Sigmoid colon (tissue), 7 donors: ENCODE data around the gene ZBTB34. TPM values are rescaled to one million over a fixed set of nuclear protein-coding genes. Genes with fewer than 3 reads are reported as not detected.

Experiments used
- DNase-seq: peaks from one replicate; pipeline ENCODE4 v3.0.0-alpha.2; 2019
- H3K27ac ChIP-seq, 4 donors: fragments of 200-600 bp; sonication (generic); one replicate each; pipeline ENCODE4 v1.5.1; 2016 to 2019; ENCODE audit warnings: mild to moderate bottlenecking in 1 of 4
- H3K27me3 ChIP-seq, 3 donors: fragments of 200-600 bp; sonication (generic); one replicate each; pipeline ENCODE4 v1.5.1; 2019; ENCODE audit warnings: mild to moderate bottlenecking in 1 of 3
- H3K36me3 ChIP-seq, 4 donors: fragments of 200-600 bp; sonication (generic); one replicate each; pipeline ENCODE4 v1.5.1; 2016 to 2019
- H3K4me1 ChIP-seq, 4 donors: fragments of 200-600 bp; sonication (generic); one replicate each; pipeline ENCODE4 v1.5.1; 2017 to 2019
- H3K4me3 ChIP-seq, 4 donors: fragments of 200-600 bp; sonication (generic); one replicate each; pipeline ENCODE4 v1.5.1; 2017 to 2019; ENCODE audit warnings: mild to moderate bottlenecking in 2 of 4, moderate library complexity in 1 of 4
- H3K9me3 ChIP-seq, 4 donors: fragments of 200-600 bp in 3 of 4; sonication (generic) in 3 of 4; one replicate each; pipeline versions ENCODE4 v1.5.1 to v1.6.1; 2013 to 2019
- EP300 ChIP-seq, 4 donors: sonication (generic); formaldehyde crosslinking; IDR thresholded peaks; one replicate each; pipeline ENCODE4 v1.6.1; 2017; ENCODE audit warnings: antibody characterized with exemption in 4 of 4
- POLR2A ChIP-seq, 2 donors: fragments of 450-650 bp; IDR thresholded peaks; one replicate each; pipeline ENCODE4 v1.6.1; 2016; ENCODE audit warnings: antibody characterized with exemption in 2 of 2, mild to moderate bottlenecking in 2 of 2, moderate library complexity in 2 of 2
- POLR2AphosphoS5 ChIP-seq, 4 donors: sonication (generic); formaldehyde crosslinking; IDR thresholded peaks; one replicate each; pipeline ENCODE4 v1.6.1; 2017; ENCODE audit warnings: antibody characterized with exemption in 4 of 4
- WGBS, 2 donors: extraction: QIAGEN DNeasy Blood & Tissue Kit; methylation state at CpG; one replicate each; pipeline ENCODE4 v1.1.7; 2013; 5-methylcytosine and 5-hydroxymethylcytosine counted together
- intact Hi-C: fragments of 100-400 bp; cut with DNase I; formaldehyde crosslinking; loops from one replicate; pipeline ENCODE4 v1.15.1; 2023
- polyA plus RNA-seq, 3 donors: library from polyadenylated mRNA; stranded (reverse); fragments of 200-250 nt; gene quantifications; one replicate each; pipeline ENCODE4 v1.2.3, GENCODE V29; 2013
- total RNA-seq, 4 donors: library from RNA; depleted of rRNA; stranded (reverse); fragments of >200 nt; gene quantifications; one replicate each; pipeline ENCODE4 v1.1.0, GENCODE V29; 2016
- TF ChIP-seq, protein P1 (sequence below), 4 experiments: fragments of 450-650 bp in 3 of 4; fragments of 200-600 bp in 1 of 4; IDR thresholded peaks; one replicate each; pipeline ENCODE4 v1.5.1; 2016 to 2019; ENCODE audit warnings: antibody characterized with exemption in 4 of 4, mild to moderate bottlenecking in 3 of 4, moderate library complexity in 2 of 4
- donor health status: healthy with polysubstance abuse.
- donor health status: Bipolar disorder and iron deficiency.
- donor health status: healthy.

Gene ZBTB34
- total and polyA plus RNA-seq, 7 donors = 1.4 to 11.4 (median 8.9) TPM

DNA sequence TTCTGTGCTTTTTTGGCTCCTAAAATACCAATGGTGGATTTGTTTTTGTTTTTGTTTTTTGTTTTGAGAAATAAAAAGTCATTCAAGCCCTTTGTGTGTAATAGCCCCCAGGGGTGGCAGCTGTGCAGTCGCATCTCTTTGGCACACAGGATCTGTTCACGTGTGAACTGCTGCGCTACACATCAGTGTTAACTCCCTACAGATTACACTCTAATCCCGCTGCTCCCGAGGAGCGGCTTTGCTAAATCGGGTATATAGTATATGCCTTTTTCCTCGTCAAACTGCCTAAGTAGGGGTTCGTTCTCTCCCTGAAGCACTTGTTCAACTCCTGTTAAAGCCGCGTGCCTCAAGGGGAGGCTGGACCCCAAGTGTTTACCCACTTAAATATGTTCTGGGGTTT is 22.3 kb downstream of the ZBTB34 start:
- Histone ChIP-seq H3K27me3 (no peaks in the 10 kb centered on the region), H3K4me3 (no peak overlapping the region), H3K36me3 (peaks cover 14 to 47% (median 21%) of the 10 kb centered on the region in 4 donors), H3K9me3 (no peaks in the 10 kb centered on the region), H3K27ac (no peak overlapping the region), H3K4me1 (no peaks in the 10 kb centered on the region)
- TF ChIP-seq POLR2A (IDR thresholded peaks at IDR 0.05) = no peak
- TF ChIP-seq EP300 (IDR thresholded peaks at IDR 0.05) = no peak
- no peak for TF ChIP-seq POLR2AphosphoS5 (IDR thresholded peaks at IDR 0.05)
- TF ChIP-seq, protein P1, sequence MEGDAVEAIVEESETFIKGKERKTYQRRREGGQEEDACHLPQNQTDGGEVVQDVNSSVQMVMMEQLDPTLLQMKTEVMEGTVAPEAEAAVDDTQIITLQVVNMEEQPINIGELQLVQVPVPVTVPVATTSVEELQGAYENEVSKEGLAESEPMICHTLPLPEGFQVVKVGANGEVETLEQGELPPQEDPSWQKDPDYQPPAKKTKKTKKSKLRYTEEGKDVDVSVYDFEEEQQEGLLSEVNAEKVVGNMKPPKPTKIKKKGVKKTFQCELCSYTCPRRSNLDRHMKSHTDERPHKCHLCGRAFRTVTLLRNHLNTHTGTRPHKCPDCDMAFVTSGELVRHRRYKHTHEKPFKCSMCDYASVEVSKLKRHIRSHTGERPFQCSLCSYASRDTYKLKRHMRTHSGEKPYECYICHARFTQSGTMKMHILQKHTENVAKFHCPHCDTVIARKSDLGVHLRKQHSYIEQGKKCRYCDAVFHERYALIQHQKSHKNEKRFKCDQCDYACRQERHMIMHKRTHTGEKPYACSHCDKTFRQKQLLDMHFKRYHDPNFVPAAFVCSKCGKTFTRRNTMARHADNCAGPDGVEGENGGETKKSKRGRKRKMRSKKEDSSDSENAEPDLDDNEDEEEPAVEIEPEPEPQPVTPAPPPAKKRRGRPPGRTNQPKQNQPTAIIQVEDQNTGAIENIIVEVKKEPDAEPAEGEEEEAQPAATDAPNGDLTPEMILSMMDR (IDR thresholded peaks at IDR 0.05) = no peak
- intact Hi-C loops = no loop called here
- 95 to 97% methylated on average over 11 of the region's 11 CpGs for WGBS, 2 donors
- no peak for DNase-seq

DNA sequence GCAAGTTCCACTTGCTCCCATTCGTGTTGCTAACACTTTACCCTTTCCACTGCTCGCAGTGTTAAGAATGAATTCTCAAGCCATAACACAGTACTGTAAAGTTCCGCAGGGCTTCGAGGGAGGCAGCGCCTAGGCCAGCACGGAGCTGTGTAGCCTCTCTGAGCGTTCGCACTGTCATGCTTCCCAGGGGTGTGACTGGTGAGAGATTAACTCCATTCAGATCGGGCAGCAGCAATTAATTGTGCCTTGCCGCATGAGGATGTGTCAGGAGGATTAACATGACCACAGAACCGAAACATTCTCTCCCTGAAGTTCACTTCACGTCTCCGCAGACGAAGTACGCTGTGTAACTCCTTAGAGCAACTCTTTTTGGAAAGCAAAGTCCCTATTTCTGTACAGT is 23.2 kb downstream of the ZBTB34 start:
- no peak for DNase-seq
- Histone ChIP-seq H3K36me3 (peaks cover 14 to 47% (median 21%) of the 10 kb centered on the region in 4 donors), H3K4me1 (no peaks in the 10 kb centered on the region), H3K4me3 (no peak overlapping the region), H3K9me3 (no peaks in the 10 kb centered on the region), H3K27me3 (no peaks in the 10 kb centered on the region), H3K27ac (no peak overlapping the region)
- 89 to 90% methylated on average over 15 of the region's 15 CpGs for WGBS, 2 donors
- intact Hi-C loops = no loop called here
- TF ChIP-seq, protein P1 (IDR thresholded peaks at IDR 0.05) = no peak
- TF ChIP-seq EP300 (IDR thresholded peaks at IDR 0.05) = no peak
- no peak for TF ChIP-seq POLR2A (IDR thresholded peaks at IDR 0.05)
- TF ChIP-seq POLR2AphosphoS5 (IDR thresholded peaks at IDR 0.05) = no peak

DNA sequence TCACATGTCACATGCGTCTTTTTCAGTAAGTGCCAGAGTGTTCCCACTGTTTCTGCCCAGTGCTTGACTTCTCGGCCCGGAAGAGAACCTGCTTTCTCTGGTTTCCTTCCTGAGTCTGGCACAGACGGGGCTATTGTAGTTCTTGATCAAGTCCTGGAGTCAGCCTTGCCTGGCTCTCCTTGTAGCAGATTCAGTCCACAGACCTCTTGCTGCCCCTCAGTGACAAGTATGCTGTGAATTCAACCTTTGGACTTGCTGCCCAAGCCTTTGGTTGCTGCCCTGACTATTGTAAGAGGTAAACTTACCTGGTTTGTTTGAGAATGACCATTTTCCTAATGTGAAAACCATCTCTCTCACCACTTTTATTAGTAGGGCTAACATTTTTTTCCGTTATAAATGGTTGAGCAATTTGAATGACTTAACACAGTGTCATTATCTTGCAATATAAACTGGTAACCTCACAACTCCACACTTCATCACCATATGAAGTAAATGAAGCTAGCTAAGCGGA is 24.7 kb downstream of the ZBTB34 start:
- 79 to 82% methylated on average over 6 of the region's 6 CpGs for WGBS, 2 donors
- H3K27me3 ChIP-seq = no peaks in the 10 kb centered on the region
- no peak overlapping the region for H3K27ac ChIP-seq
- peaks cover 7 to 39% (median 12%) of the 10 kb centered on the region in 4 donors for H3K36me3 ChIP-seq
- H3K4me1 ChIP-seq = no peaks in the 10 kb centered on the region
- no peaks in the 10 kb centered on the region for H3K9me3 ChIP-seq
- TF ChIP-seq, protein P1 (IDR thresholded peaks at IDR 0.05) = no peak
- TF ChIP-seq EP300 (IDR thresholded peaks at IDR 0.05) = no peak
- no peak for TF ChIP-seq POLR2A (IDR thresholded peaks at IDR 0.05)
- TF ChIP-seq POLR2AphosphoS5 (IDR thresholded peaks at IDR 0.05) = no peak
- intact Hi-C loops = no loop called here
- no peak for DNase-seq
- no peak overlapping the region for H3K4me3 ChIP-seq

DNA sequence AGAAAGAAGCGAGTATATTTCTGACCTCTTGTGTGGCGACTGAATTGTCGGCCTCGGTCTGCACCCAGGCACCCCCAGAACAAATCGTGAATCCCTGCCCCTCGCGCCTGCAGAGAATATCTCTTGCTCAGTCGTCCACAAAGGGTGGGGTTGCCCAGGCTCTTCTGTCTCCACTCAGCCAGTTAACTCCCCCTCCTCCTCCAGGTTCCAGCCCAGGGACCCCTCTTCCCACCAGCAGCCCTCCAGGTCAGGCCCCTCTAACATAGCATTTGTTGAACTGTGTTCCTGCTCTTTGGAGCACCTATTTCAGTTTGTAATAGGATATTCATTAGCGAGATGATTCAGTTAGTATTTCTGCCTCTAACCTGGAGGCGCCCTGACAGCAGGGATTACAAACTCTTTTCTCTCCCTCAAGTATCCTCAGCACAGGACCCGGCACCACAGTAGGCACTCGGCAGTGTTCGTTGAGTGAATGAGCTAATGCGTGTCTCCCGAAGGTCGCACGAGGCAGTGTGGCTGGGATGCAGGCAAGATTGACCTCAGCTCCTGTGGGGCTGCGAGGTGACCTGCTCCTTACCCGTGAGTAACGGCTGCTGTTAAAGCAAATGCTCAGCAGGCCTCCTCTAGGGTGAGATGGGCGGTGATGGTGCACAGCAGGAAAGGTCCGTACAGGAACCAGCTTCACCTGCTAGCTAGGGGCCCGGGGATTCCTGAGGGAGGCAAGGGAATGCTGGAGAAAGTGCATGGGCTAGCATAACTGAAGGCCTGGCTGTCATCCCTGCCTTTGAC is 25.8 kb downstream of the ZBTB34 start:
- WGBS, 2 donors = 88 to 90% methylated on average over 23 of the region's 23 CpGs
- no peak for TF ChIP-seq POLR2AphosphoS5 (IDR thresholded peaks at IDR 0.05)
- no peak for TF ChIP-seq POLR2A (IDR thresholded peaks at IDR 0.05)
- no peak for TF ChIP-seq EP300 (IDR thresholded peaks at IDR 0.05)
- TF ChIP-seq, protein P1 (IDR thresholded peaks at IDR 0.05) = no peak

More for the DNA sequence above, 25.8 kb downstream of the ZBTB34 start:
- Histone ChIP-seq H3K9me3 (no peaks in the 10 kb centered on the region), H3K4me1 (no peaks in the 10 kb centered on the region), H3K27me3 (no peaks in the 10 kb centered on the region), H3K36me3 (peaks cover 0 to 29% (median 3%) of the 10 kb centered on the region in 4 donors), H3K4me3 (no peak overlapping the region), H3K27ac (no peak overlapping the region)
- no peak for DNase-seq
- intact Hi-C loops = no loop called here
